HG03025 (cell line): ENCODE results near the gene SLC30A1.
"Not testable (repeated sequence)": the region's sequence is repeated elsewhere in the genome, so short reads cannot be mapped to it uniquely, and the experiment has no call there.

Experiments
- ATAC-seq: cut with Tn5 transposase; IDR thresholded peaks from one replicate; pipeline ENCODE4 v1.9.1; 2021; ENCODE audit warnings: mild to moderate bottlenecking, moderate library complexity; ENCODE audit not compliant: unreplicated experiment, low FRiP score

The SLC30A1 gene

DNA sequence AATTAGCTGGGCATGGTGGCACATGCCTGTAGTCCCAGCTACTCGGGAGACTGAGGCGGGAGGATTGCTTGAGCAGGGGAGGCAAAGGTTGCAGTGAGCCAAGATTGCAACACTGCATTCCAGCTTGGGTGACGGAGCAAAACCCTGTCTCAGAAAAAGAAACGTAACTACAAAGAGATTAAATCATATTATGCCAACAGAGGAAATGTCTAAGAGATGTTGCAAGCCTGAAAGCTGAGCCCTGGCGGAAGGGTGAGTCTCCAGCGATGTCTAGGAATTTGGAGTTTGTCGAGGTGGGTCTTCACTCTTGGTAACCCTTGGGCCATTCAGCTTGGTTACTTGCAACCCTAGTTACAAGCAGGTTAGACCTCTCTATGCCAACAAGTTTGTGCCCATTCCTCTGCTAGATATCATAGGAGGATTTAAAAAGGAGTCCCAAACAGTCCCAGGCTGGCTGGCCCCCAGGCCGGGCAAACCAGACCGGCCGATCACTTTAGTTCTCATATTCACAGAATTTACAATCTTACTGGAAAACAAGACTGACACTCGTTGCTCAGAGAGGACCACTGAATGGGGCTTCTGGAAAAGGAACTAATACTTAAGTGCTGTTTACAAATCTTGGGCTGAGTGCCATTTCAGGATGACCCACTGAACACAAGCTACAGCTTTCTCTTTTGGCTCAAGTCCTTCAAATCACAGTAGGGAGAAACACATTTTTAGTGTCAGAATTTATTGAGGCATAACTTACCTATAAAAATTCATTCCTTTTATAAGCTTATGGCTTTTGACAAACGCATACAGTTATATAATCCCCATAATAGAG, 27.1 kb downstream of the SLC30A1 start:
- ATAC-seq, result no peak

DNA sequence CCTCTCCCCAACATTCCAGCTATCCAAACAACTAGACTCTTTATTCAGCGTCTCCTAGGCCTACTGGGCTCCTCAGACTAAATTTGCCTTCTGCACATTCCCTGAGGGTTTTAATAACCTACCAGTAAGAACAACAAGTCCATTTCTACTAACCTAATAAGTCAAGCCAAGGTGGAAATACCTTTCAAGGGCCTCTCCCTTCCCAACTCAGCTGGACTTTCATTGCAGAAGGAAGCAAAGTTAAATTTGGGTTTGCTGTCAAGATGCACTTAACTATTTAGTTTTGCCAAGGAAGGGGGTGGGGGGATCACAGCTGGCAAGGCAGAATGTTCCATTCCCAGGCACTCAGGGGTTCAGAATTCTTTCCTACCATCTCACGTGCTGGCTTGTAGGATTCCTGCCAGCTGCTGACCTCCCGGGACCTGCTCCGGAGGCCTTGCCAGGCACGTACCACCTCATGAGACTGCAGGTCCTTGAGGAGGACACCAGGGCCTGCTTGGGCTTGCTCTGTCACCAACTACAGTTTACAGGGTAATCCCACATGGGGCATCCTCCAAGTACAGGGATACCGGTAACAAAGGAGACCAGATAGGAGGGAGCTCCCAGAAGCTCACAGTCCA, 29.8 kb downstream of the SLC30A1 start:
- ATAC-seq, result no peak

DNA sequence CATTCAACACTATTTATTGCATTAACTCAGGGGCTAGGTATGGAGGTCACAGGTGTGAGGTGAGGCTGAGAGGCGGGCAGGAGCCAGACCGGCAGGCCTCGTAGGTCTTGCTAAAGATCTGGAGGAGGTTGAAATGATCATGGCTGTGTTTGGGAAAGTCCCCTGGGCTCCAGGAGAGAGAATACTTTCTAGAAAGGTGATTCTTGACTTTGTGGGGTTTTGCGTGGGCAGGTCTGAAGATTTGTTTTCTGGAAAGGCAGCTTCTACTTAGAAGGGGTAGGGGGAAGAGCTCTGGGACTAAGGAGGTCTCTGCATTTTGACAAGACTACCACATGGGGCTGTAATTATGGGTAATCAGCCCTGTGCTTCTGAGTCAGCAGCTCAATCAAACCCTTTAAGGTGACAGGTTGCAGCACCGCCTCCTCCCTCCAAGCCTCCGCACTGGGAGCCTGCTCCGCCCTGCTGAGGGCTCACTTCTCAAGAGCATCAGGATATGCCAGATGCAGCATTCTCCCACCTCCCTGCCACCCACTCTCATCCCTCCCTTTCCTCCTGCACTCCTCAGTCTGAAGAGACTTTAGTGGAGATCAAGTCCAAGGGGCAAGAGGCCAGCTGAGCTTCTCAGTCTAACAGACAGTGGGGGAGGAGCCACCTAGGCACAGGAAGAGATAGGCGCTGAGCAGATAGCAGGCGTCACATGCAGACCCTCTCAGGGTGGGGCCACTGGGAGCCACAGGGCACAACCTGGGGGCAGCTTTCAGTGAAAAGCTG, 30.5 kb downstream of the SLC30A1 start:
- no peak for ATAC-seq

DNA sequence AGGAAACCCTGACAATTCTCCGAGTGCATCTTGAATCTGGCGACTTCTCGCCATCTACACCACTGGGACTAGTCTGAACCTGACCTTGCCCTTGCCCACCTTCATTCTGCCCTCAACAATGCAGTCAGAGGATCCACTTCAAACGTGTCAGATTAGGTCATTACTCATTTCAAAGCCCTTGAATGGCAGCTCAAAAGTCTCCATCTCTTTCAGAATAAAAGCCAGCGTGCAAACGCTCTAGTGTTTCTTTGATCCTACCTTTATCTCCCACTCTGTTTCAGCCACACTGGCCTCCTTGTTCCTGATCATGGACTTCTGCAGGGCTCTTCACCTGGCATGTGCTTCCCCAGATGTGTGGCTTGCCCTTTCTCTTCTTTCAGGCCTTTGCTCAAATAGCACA, 31.3 kb downstream of the SLC30A1 start:
- ATAC-seq, result no peak

DNA sequence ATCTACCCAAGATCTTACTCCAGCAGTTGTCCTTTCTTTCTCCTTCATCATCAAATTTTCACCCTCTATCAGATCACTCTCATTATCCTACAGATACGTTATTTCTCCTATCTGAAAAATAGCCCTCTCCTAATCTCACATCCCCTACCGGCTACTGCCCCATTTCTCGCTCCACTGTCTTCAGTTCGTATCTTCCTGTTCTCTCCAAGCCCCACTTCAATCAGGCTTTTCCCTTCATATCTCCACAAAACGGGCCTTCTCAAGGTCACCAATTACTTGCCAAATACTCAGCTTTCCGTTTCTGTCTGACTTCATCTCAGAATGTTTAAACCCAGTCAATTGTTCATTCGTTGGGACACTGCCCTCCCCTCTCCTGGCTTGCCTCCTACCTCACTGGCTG, 32.4 kb downstream of the SLC30A1 start:
- no peak for ATAC-seq

DNA sequence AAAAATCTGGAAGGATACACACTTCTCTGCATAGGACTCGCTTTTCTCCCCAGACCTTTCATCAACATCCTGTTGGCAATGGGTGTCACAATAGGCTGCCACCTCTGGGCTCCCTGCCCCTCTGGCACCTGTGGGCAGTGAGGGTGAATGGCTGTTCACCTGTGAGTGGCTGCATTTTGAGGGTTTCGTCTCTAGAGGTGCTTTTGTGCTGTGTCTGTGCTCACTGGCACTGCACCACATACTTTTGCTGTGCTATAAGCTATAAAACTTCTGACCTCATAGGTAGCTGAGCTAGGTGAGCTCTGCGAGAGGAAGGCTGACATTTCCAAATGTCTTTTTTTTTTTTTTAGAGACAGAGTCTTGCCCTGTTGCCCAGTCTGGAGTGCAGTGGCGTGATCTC, 35.9 kb downstream of the SLC30A1 start:
- ATAC-seq, result no peak

DNA sequence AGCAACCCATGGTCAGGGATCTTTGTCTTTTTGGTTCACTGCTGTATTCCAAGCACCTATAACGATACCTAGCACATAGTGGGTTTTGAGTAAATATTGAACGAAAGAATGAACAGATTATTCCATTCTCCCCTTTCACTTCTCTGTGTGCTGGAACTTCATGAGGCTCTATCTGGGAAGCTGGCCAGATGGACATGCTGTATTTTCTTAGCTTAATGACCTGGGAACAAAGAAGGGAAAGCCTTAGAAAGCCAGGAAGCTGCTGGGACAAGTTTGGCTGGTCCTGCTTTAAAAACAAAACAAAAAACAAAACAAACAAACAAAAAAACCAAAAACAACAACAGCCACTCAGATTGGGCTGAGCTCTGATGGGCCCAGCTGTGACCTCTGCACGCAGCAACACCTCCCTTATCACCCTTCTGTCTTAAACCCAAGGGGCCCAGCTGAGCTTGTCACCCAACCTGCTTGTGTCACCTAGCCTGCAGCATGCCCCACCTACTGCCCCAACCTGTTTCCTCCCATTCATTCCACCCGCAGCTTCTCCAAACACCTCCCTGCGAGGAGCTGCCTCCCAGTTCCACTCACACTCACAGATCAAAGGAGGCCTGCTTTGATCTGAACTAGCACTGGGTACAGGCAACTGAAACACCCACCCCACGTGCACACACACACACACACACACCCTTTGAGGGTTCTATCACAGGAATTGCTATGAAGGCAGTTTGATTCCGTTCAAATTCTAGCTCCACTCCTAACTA, 37.1 kb downstream of the SLC30A1 start:
- no peak for ATAC-seq

DNA sequence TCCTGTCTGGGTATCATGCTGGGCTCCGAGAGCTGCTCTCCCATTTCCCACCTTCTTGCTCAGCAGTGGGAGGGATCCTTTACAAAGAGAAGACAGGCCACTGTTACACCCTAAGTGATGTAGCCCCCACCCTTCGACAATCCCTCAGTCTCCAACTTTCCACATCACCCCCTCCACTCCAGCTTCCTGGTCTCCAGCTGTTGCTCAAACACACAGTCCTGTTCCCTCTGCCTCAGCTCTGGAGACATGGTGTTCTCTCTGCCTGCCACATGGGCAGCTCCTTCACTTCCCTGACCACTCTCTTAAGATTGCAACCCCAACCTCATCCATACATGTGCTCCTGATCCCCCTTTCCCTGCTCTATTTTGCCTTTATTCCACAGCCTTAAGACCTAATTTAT, 37.7 kb downstream of the SLC30A1 start:
- no peak for ATAC-seq

DNA sequence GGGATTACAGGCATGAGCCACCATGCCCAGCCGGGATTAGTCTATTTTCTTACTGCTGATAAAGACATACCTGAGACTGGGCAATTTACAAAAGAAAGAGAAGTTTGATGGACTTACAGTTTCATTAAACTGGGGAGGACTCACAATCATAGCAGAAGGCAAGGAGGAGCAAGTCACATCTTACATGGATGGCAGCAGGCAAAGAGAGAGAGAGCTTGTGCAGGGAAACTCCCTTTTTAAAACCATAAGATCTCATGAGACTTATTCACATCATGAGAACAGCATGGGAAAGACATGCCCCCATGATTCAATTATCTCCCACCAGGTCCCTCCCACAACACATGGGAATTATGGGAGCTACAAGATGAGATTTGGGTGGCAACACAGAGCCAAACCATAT, 38.1 kb downstream of the SLC30A1 start:
- not testable (repeated sequence) for ATAC-seq

DNA sequence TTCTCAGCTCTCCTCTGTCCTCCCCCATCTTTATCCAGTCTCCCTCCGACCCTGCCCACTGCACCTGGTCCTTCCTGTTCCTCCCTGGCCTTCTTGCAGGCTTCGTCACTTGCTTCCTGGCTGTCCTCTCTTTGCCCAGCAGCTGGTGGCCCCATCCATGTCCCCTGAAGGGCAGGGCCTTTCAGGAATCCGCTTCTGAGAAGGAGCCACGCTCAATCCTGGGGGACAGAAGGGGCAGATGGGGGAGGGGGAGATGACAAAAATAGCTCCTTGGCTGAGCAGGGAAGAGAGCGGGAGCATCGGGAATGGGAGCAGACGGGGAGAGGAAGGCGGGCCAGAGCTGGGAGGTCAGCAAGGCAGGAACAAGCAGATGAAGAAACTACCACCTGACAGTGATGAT, 40.7 kb downstream of the SLC30A1 start:
- no peak for ATAC-seq

DNA sequence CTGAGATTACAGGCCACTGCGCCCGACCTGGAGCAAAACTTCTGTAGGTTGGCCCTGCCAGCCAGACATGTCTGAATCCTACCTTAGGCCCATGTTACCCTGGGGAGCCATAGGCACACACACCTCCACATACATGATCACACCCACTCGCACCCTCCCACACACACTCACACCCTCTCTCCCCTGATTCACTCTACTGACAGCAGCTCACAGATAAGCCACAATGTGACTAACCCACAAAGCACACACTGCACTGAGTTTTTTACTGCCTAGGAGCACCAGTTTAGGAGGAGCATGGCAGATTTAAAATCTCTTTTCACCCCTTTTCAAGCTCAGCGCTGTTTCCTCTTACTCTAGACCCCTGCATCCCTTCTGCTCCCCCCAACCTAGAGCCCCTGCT, 41.7 kb downstream of the SLC30A1 start:
- no peak for ATAC-seq

DNA sequence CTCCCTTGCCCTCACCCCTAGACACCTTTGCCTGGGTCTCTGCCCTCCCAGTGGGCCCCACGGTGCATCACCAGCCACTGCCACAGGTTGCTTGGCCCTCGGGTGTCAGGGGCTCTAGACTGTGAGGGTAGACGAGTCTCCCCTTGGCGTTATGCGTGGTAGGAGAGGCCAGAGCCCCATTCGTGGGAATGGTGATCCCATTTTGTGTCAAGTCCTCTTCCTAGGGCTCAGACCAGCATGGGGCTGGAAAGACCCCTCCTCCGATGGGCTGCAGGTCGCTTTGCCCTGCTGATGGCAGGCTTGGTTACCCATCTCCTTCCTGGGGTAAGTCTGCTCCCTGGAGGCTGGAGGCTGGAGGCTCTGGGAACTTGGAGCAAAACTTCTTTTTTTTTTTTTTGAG, 42.4 kb downstream of the SLC30A1 start:
- ATAC-seq, result no peak

DNA sequence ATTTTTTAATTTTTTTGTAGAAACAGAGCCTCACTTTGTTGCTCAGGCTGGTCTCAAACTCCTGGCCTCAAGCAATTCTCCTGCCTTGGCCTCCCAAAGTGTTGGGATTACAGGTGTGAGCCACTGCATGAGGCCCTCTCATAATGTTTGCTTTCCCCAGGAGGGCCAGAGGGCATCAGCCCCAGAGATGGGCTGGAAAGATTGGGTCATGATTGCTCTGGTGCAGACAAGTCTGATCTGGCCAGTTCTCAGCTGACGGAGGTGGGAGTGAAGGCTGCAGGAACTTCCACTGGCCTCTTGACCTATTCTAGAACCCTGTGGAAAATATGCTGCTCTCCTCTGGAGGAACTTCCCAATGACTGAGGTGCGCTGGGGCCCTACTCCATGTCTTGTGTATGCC, 43.6 kb downstream of the SLC30A1 start:
- no peak for ATAC-seq

DNA sequence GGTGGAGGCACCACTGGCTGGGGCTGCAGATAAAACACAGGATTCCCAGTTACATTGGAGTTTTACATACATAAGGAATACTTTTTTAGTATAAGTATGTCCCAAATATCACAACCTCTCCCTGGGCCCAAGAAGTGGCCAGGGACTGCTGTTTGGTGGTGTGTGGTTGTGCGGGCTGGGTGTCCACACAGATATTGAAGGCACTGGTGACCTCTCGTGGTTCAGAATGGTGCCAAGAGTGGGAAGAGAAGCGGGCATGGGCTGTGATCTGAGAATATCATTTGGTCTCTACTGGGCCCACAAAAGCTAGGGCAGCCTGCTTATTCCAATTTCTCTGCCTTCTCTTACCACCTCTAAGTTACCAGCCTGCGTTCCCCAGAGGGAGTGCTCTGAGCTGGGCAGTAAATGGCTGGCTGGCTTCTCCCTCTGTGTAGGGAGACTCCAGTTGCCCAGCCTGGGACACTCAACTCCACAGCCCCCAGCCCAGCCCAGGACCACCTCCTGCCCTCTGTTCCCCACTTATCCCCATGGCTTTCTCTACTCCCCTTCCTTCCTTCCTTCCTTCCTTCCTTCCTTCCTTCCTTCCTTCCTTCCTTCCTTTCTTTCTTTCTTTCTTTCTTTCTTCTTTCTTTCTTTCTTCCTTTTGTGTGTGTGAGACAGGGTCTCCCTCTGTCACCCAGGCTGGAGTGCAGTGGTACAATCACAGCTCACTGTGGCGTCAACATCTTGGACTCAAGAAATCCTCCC, 44.2 kb downstream of the SLC30A1 start:
- no peak for ATAC-seq

DNA sequence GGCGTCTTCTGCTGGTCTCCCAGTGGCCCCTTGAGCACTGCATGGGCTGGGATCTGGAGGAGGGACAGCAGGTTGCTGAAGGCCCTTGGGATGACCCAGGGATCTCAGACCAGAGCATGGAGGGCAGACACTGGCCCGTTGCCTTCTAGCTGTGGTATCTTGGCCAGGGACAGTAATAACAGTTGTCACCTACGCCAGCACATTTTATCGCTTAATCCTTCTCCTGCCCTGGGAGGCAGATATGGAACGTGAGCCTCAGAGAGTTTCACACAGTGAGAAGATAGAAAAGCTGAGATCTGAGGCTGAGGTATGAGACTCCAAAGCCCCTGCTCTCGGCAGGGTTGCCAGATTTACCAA, 46.9 kb downstream of the SLC30A1 start:
- no peak for ATAC-seq

DNA sequence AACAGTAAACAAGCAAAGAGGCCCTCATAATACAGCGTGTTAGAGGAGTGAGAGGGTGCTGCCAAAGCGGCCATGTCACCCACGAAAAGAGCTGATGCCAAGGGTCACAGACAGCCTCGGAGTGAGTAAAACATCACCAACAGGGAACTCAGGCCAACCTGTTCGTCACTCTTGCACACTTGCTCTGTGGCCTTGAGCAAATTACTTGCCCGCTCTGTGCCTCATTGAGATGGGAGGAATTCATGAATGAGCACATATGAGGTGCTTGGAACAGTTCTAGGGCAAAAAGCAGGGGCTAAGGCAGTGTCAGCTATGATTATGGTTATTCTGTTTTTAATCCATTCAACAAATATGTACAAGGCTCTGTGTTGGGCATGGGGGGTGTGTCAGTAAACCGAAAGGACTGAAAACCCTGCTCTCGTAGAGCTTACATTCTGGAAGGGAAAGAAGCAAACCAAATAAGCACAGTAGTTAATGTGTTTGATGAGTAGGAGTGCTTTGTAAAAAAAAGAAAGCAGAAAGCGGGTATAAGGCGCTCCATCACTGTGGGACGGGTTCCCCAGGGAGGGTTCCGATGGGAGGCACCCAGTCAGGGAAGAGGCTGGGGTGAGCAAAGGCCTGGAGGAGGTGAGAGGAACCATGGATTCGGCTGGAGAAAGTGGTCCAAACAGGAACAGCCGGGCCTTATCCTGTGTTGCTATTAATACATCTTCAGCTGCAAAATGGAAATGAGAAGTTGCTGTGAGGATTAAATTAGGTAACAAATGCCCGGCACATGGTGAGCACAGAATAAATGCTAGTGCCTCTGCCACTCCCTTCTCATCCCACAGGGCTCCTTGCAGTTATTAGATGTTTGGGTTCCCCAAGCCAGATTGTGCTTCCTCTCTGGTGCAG, 47.5 kb downstream of the SLC30A1 start:
- no peak for ATAC-seq

DNA sequence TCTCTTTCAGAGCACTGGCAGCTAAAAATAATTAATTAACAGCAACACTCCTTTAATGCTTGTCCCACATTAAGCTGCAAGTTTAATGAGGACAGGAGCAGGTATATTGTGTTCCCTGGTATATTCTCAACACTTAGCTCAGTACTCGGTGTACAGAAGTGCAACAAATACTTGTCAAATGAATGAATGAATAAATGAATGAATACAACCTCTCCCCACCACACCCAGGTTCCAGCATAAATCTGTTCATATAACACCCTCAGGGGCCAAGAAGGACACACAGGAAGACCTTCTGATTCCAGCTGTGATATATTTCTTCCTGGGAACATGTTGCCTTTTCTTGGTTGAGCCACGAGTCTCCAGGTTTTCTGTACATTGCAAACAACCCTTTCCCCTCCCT, 48.9 kb downstream of the SLC30A1 start:
- no peak for ATAC-seq

DNA sequence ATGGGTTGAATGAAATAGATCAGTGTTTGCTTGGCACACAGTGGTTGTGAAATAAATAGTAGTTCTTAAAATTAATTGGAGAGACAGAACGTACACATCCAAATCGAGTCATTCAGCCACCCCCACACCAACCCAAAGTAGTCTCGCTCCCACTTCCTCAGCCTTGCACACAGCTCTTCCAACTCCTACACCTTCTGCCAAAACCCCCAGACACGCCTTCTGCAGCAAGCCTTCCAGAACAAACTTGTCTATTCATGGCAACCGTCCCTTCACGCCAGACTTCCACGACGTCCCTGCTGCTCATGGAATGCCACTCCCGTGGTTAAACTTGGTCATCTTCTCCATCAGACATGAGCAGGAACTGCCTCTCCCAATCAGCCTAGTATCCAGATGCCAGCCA, 49.5 kb downstream of the SLC30A1 start:
- ATAC-seq, result no peak

DNA sequence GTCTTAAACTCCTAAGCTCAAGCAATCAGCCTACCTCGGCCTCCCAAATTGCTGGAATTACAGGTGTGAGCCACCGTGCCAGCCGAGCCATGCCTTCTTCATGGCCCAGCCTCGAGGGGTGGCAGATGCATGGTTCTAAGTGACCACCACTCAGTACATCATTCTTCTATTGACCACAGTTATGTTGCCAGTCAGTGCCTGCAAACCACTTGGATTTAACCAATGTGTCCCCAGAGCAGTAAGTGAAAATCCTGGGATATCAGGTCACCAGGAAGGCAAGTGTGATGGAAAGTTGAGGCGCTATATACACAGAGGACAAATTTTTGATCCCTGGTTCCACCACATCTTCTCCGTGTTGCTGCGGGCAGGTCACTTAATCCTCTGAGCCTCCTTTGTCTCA, 50.0 kb downstream of the SLC30A1 start:
- no peak for ATAC-seq
